Thoracic aorta (tissue), 2 donors: Measurements from ENCODE around the gene KIF1B. TPM values are rescaled to one million over a fixed set of nuclear protein-coding genes. Genes with fewer than 3 reads are reported as not detected.

Experiments
- ATAC-seq: fragments of 150-250 bp; one replicate; pipeline ENCODE4 v1.8.0; 2017; ENCODE audit warnings: low read depth; ENCODE audit not compliant: insufficient number of reproducible peaks, low FRiP score
- DNase-seq: peaks from one replicate; pipeline ENCODE4 v3.0.0-alpha.2; 2020; ENCODE audit warnings: low spot score
- H3K27ac ChIP-seq, 2 donors: fragments of 200-600 bp; sonication (generic); 1 replicate in 1 of 2; 2 replicates in 1 of 2; pipeline ENCODE4 v1.5.1; 2016; ENCODE audit warnings: mild to moderate bottlenecking in 2 of 2, moderate library complexity in 2 of 2
- H3K27me3 ChIP-seq: fragments of 200-600 bp; sonication (generic); replicated peaks from 2 replicates; pipeline ENCODE4 v1.6.0; 2016; ENCODE audit warnings: mild to moderate bottlenecking; ENCODE audit not compliant: insufficient read depth
- H3K36me3 ChIP-seq: fragments of 200-600 bp; sonication (generic); one replicate; pipeline ENCODE4 v1.5.1; 2016
- H3K4me1 ChIP-seq, 2 donors: fragments of 200-600 bp; sonication (generic); 1 replicate in 1 of 2; 2 replicates in 1 of 2; pipeline versions ENCODE4 v1.5.1 to v1.6.0; 2016; ENCODE audit warnings: low read depth in 2 of 2, mild to moderate bottlenecking in 1 of 2; ENCODE audit not compliant: control insufficient read depth in 1 of 2
- H3K4me3 ChIP-seq: fragments of 200-600 bp; sonication (generic); 2 replicates; pipeline ENCODE4 v1.5.1; 2016; ENCODE audit warnings: mild to moderate bottlenecking
- H3K9me3 ChIP-seq: fragments of 200-600 bp; sonication (generic); 2 replicates; pipeline ENCODE4 v1.5.1; 2016
- total RNA-seq, 2 donors: library from RNA; depleted of rRNA; stranded (reverse); fragments of >200 nt; gene quantifications; one replicate each; pipeline versions ENCODE4 v1.1.0 to v1.2.3, GENCODE V29; 2016
- TF ChIP-seq, protein P1 (sequence below): fragments of 200-600 bp; sonication (generic); IDR thresholded peaks from one replicate; pipeline ENCODE4 v1.5.1; 2019; ENCODE audit warnings: antibody characterized with exemption

KIF1B gene
- total RNA-seq, 2 donors from 2014 or later = 40.1 to 64.3 TPM

DNA sequence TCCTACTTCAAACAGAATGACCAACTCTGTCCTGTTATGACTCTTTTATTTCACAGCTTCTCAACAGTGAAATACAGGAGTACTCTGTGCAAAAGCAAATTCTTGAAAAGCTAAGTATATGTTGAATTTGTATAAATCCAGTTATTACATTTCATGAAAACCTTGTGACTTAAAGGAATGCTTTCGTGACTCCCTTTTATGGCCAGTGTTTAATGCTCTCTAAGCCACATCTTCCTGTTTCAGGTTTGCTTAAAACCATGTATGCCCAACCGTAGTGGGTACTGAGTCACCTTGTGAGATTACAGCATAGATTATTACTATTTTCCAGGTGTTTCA is 40.2 kb upstream of the KIF1B start:
- TF ChIP-seq, protein P1, sequence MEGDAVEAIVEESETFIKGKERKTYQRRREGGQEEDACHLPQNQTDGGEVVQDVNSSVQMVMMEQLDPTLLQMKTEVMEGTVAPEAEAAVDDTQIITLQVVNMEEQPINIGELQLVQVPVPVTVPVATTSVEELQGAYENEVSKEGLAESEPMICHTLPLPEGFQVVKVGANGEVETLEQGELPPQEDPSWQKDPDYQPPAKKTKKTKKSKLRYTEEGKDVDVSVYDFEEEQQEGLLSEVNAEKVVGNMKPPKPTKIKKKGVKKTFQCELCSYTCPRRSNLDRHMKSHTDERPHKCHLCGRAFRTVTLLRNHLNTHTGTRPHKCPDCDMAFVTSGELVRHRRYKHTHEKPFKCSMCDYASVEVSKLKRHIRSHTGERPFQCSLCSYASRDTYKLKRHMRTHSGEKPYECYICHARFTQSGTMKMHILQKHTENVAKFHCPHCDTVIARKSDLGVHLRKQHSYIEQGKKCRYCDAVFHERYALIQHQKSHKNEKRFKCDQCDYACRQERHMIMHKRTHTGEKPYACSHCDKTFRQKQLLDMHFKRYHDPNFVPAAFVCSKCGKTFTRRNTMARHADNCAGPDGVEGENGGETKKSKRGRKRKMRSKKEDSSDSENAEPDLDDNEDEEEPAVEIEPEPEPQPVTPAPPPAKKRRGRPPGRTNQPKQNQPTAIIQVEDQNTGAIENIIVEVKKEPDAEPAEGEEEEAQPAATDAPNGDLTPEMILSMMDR = no peak
- Histone ChIP-seq H3K27me3 (no peaks in the 10 kb centered on the region), H3K36me3 (peaks cover 54% of the 10 kb centered on the region), H3K4me3 (no peak overlapping the region), H3K9me3 (no peaks in the 10 kb centered on the region), H3K4me1 (no peaks in the 10 kb centered on the region), H3K27ac (no peak overlapping the region)
- DNase-seq (no peak), ATAC-seq (no peak)

DNA sequence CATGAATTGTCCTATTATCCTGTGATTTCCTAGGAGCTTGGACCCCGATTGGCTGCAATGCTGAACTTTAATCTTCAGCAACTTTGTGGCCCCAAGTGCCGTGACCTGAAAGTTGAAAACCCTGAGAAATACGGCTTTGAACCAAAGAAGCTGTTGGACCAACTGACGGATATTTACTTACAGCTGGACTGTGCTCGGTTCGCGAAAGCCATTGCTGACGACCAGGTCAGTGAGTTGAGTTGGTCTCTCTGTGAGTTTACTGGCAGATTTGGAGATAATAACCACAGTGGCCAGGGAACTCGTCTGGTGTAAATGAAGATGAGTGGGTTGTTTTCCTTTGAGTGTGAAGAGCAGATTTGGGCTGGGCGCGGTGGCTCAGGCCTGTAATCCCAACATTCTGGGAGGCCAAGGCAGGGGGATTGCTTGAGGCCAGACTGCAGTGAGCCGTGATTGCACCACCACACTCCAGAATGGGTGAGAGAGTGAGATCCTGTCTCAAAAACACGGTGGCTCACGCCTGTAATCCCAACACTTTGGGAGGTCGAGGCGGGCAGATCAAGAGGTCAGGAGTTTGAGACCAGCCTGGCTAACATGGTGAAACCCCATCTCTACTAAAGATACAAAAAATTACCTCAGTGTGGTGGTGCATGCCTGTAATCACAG is 39.1 kb upstream of the KIF1B start:
- DNase-seq (no peak), ATAC-seq (no peak)
- TF ChIP-seq, protein P1 = no peak
- Histone ChIP-seq H3K4me3 (no peak overlapping the region), H3K4me1 (no peaks in the 10 kb centered on the region), H3K27me3 (no peaks in the 10 kb centered on the region), H3K36me3 (peaks cover 44% of the 10 kb centered on the region), H3K9me3 (no peaks in the 10 kb centered on the region), H3K27ac (no peak overlapping the region)

DNA sequence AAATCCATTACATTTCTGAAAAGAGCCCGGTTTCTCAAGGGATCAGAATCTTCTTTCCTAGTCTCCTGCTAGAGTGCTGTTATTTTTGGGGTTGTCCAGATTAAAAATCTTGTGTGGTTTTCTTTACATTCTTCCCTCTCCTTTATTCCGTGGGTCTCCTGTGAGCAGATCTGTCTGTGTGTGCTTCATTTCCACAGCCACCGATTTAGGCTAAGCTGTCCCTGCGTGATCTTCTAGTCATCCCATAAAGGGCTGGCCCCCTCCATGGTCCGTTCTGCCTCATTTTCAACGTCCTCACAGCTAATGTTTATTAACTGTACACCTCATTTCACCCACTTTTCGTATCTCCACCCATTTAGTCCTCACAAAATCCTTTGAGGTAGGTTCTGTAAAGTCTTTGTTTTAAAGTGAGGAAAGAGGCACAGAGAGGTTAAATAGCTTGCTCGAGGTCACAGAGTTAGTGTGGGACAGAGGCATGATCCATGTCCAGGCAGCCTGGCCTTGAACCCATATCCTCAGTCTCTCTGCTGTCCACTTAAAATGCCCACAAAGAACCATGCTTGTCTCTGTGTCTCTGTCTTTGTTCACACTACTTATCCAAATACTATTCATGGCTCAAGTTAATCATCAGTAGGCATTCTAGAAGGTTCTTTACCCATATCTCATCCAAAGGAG is 38.2 kb upstream of the KIF1B start:
- no peak for DNase-seq
- H3K27ac ChIP-seq = no peak overlapping the region
- no peak overlapping the region for H3K4me3 ChIP-seq
- H3K4me1 ChIP-seq = no peaks in the 10 kb centered on the region
- no peak for ATAC-seq
- TF ChIP-seq, protein P1 = no peak
- H3K36me3 ChIP-seq = peaks cover 39% of the 10 kb centered on the region
- no peaks in the 10 kb centered on the region for H3K9me3 ChIP-seq
- H3K27me3 ChIP-seq = no peaks in the 10 kb centered on the region

DNA sequence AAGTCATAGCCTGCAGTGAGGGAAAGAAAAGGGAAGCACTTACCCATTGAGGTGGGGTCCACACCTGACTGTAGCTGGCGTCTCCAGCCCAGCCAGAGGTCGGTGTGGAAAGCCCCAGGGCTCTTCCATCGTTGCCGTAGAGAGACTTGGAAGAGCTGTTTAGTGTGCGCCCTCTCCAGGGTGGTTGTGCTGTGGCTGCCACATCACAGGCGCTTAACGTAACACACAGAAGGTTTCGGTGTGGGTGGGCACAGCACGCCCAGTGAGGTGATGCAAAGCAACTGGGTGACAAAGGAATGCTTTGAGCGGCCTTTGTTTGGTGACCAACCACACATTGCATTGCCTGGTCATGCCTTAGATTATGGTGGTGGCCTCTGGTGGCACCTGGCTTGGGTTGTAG is 36.8 kb upstream of the KIF1B start:
- peaks cover 30% of the 10 kb centered on the region for H3K36me3 ChIP-seq
- no peak for DNase-seq
- no peak overlapping the region for H3K27ac ChIP-seq
- no peaks in the 10 kb centered on the region for H3K9me3 ChIP-seq
- no peak for ATAC-seq
- no peaks in the 10 kb centered on the region for H3K27me3 ChIP-seq
- H3K4me1 ChIP-seq = no peaks in the 10 kb centered on the region
- H3K4me3 ChIP-seq = no peak overlapping the region
- TF ChIP-seq, protein P1 = no peak

DNA sequence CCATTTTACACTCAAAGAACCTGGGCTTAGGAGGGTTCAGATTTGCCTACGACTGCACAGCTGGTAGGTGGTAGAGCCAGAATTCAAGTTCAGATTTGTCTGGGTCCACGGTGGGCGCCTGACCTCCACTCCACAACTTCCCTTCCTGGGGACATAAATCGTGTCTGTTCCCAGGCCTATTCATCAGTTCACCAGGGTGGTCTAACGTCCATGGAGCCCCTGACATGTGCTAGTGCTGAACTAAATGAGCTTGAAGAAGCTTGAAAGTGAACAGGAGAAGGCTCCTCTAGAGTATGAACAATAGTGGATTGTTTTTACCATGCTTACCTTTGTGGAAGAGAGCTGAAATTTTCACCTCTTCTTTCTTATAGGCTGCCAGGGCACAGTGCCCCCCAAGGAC is 32.5 kb upstream of the KIF1B start:
- Histone ChIP-seq H3K9me3 (no peaks in the 10 kb centered on the region), H3K36me3 (peaks cover 20% of the 10 kb centered on the region), H3K4me1 (no peaks in the 10 kb centered on the region), H3K27ac (no peak overlapping the region), H3K4me3 (no peak overlapping the region), H3K27me3 (no peaks in the 10 kb centered on the region)
- no peak for DNase-seq
- TF ChIP-seq, protein P1 = no peak
- no peak for ATAC-seq
